Kidney epithelial cell (primary cell): ENCODE results near the gene C16orf90. TPM values are rescaled to one million over a fixed set of nuclear protein-coding genes. Genes with fewer than 3 reads are reported as not detected.

ENCODE experiments used
- DNase-seq: peaks from one replicate; pipeline ENCODE4 v3.0.0-alpha.2; 2010; ENCODE audit warnings: low read depth
- H3K27me3 ChIP-seq: 2 replicates; pipeline ENCODE4 v1.6.0; 2011; ENCODE audit warnings: low read length; ENCODE audit not compliant: control insufficient read depth, insufficient read depth
- H3K36me3 ChIP-seq: 2 replicates; pipeline ENCODE4 v1.5.1; 2011; ENCODE audit warnings: low read length; ENCODE audit not compliant: control insufficient read depth, insufficient read depth
- H3K4me3 ChIP-seq: 2 replicates; pipeline ENCODE4 v1.5.1; 2011; ENCODE audit warnings: low read depth, mild to moderate bottlenecking, control low read depth, low read length
- CTCF ChIP-seq: IDR thresholded peaks from 2 replicates; pipeline ENCODE4 v1.5.1; 2011; ENCODE audit warnings: mild to moderate bottlenecking, moderate library complexity, low read length, control low read depth, inconsistent platforms; ENCODE audit not compliant: insufficient read depth, poor library complexity, severe bottlenecking
- total RNA-seq: library from RNA; depleted of rRNA; stranded (reverse); fragments of >200 nt; gene quantifications from 2 replicates; pipeline ENCODE4 v1.2.3, GENCODE V29; 2015

The C16orf90 gene, protein sequence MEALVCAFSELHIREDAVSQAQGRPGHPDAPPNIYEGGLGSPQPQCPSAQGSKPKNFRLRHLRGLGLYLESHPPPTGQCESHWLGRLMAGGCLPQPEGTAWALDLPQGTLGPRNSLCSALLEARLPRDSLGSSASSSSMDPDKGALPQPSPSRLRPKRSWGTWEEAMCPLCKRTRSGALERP
- not detected in 2 replicates for total RNA-seq

DNA sequence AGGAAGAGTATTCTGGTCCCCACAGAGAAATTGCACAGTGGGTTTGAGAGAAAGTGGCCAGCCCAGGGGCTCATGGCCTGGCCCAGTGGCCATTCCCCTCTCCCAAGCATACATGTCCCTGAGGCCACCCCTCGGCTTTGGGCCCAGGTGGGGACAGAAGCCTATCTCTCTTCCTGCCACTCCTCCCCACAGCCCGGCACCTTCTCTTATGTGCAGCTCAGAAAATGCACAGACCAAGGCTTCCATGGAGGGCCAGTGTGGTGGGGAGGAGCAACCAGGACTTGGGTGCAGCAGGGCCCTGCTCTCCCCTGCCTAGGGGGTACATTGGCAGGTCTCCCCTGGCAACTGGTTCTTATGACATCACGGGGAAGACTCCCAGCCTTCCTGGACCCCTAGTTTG is at the start of gene C16orf90:
Gene C16orf90, minus strand, starts transcription at position 314 of the 400 bp plus-strand sequence. Its CDS starts 68 bp downstream, at position 246.
- H3K36me3 ChIP-seq = no peaks in the 10 kb centered on the region
- no peak for DNase-seq
- no peaks in the 10 kb centered on the region for H3K27me3 ChIP-seq
- H3K4me3 ChIP-seq = no peak within 1 kb of the TSS
- TF ChIP-seq CTCF = no peak

- no peak for TF ChIP-seq CTCF
- Histone ChIP-seq H3K36me3 (no peaks in the 10 kb centered on the region), H3K27me3 (no peaks in the 10 kb centered on the region), H3K4me3 (no peak overlapping the region)
- DNase-seq = no peak
Measured at GRCh38 chr16:3542601-3543373, 47.5 kb upstream of the C16orf90 start.

DNA sequence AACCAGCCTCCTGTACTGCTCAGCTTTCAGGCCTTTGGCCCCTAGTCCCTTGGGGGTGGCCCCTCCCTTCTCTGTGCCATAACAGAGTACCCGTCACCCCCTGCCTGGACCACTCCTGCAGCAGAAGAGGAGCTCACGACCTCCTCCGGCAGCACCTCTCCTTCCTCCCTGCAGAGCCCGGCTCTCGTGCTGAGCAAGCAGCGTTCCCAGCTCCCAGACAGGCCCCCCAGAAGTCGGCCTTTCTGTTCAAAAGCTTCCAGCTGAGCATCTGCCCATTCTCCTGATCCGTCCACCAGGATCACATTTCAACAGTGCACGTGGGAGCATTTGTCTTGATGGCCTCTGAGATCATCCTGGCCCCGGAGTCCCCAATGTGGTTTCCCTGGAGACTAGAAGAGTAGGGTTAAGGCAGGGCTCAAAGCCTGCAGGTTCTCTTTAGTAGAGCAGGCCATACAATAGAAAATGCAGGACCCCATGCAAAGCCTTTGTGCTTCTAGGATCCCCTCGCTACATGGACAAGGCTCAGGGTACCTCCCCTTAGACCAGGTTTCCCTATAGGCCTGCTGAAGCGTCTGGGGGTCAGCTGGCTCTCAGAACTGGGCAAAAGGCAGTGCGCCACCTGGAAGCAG is 46.4 kb upstream of the C16orf90 start:
- DNase-seq = no peak
- no peak for TF ChIP-seq CTCF
- H3K36me3 ChIP-seq = no peaks in the 10 kb centered on the region
- no peaks in the 10 kb centered on the region for H3K27me3 ChIP-seq
- H3K4me3 ChIP-seq = no peak overlapping the region

- no peak for DNase-seq
- no peak for TF ChIP-seq CTCF
- Histone ChIP-seq H3K27me3 (no peaks in the 10 kb centered on the region), H3K4me3 (no peak overlapping the region), H3K36me3 (peaks cover 1% of the 10 kb centered on the region)
Measured at GRCh38 chr16:3538222-3538621, 42.9 kb upstream of the C16orf90 start.

- no peaks in the 10 kb centered on the region for H3K27me3 ChIP-seq
- no peak for TF ChIP-seq CTCF
- no peak overlapping the region for H3K4me3 ChIP-seq
- H3K36me3 ChIP-seq = peaks cover 1% of the 10 kb centered on the region
- no peak for DNase-seq
Measured at GRCh38 chr16:3536851-3537250, 41.6 kb upstream of the C16orf90 start.
